ENCODE results near the gene PALMD.

Gene PALMD

GRCh38 chr1:99645699-99646531 lies at the start of gene PALMD:
Gene PALMD (plus strand): TSS chr1:99646113. CDS start chr1:99646318, 205 bp downstream.
- peak in 26 of 56 donors; percentile 0 to 53 (median 22) for DNase-seq

GRCh38 chr1:99598738-99599411 lies 47.0 kb upstream of the PALMD start:
- DNase-seq, result no peak

- DNase-seq, result no peak
These were observed 46.2 kb upstream of the PALMD start for GRCh38 chr1:99599678-99600175.

GRCh38 chr1:99600782-99601181 lies 45.1 kb upstream of the PALMD start:
- DNase-seq, result no peak

GRCh38 chr1:99601208-99601607 lies 44.7 kb upstream of the PALMD start:
- no peak for DNase-seq

- DNase-seq, result no peak
These were observed 44.1 kb upstream of the PALMD start for GRCh38 chr1:99601709-99602403.

- no peak for DNase-seq
These were observed 43.4 kb upstream of the PALMD start for GRCh38 chr1:99602404-99602969.

GRCh38 chr1:99603699-99604560 lies 42.0 kb upstream of the PALMD start:
- DNase-seq, result no peak

- DNase-seq, result no peak
These were observed 39.6 kb upstream of the PALMD start for GRCh38 chr1:99606306-99606705.

- no peak for DNase-seq
These were observed 38.3 kb upstream of the PALMD start for GRCh38 chr1:99607590-99607989.

GRCh38 chr1:99608058-99608457 lies 37.9 kb upstream of the PALMD start:
- DNase-seq, result no peak

- DNase-seq, result no peak
These were observed 32.2 kb upstream of the PALMD start for GRCh38 chr1:99613716-99614115.

- no peak for DNase-seq
These were observed 31.2 kb upstream of the PALMD start for GRCh38 chr1:99614728-99615127.

- no peak for DNase-seq
These were observed 26.3 kb upstream of the PALMD start for GRCh38 chr1:99619583-99619982.

GRCh38 chr1:99621340-99621901 lies 24.5 kb upstream of the PALMD start:
- DNase-seq, result no peak

GRCh38 chr1:99622702-99623347 lies 23.1 kb upstream of the PALMD start:
- DNase-seq, result no peak

- no peak for DNase-seq
These were observed 22.4 kb upstream of the PALMD start for GRCh38 chr1:99623554-99623953.

- DNase-seq, result no peak
These were observed 18.3 kb upstream of the PALMD start for GRCh38 chr1:99627615-99628014.

- no peak for DNase-seq
These were observed 16.7 kb upstream of the PALMD start for GRCh38 chr1:99629164-99629563.

All from nucleus accumbens (tissue), 56 donors.